HG03108 (cell line): Measurements from ENCODE around the gene SLC39A1.
"Not testable (repeated sequence)": the region's sequence is repeated elsewhere in the genome, so short reads cannot be mapped to it uniquely, and the experiment has no call there.

Source experiments
- ATAC-seq: cut with Tn5 transposase; IDR thresholded peaks from one replicate; pipeline ENCODE4 v1.9.1; 2021; ENCODE audit warnings: moderate library complexity; ENCODE audit not compliant: unreplicated experiment

SLC39A1 gene

DNA sequence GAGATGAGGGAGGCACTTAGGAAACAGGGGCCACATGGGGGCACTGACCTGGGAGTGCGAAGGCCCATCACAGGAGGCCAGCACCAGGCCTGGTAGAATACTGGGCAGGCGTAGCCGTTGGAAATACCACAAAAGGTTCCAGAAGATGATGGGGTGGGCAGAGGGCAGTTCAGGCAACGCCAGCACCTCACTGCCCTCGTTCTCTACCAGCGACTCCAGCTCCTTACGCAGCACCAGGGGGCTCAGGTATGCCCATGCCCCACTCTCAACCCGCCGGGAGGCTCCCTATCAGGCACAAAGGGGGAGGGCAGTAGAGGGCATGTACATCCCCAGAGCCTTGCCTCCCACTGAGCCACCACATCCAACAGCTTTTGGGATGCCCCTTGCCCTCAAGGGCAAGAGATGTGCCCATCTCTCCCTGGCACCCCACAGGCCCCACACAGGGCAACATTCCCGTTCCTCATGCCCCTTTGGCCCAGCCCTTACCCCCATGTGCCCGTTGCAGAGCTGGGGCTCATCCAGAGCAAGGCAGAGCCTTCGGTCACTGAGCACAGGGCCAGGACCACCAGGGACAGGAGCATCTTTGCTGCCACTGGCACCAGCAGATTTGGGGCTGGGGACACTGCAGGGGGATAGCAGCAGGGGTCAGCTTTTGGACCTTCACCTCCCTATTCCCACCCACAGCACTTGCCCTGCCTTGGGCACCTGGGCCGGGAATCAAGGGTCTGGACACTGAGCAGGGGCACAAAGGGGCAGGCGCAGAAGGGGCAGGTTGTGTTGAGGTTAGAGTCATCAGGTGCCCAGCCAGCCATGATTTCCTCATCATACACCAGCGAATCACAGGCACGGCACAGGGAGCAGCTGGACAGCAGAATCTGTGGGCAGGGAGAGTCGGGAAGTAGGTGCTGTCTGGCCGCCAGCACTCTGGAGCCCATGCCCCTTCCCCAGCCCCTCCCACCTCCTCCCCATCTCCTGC, 30.9 kb downstream of the SLC39A1 start:
- ATAC-seq, result no peak

DNA sequence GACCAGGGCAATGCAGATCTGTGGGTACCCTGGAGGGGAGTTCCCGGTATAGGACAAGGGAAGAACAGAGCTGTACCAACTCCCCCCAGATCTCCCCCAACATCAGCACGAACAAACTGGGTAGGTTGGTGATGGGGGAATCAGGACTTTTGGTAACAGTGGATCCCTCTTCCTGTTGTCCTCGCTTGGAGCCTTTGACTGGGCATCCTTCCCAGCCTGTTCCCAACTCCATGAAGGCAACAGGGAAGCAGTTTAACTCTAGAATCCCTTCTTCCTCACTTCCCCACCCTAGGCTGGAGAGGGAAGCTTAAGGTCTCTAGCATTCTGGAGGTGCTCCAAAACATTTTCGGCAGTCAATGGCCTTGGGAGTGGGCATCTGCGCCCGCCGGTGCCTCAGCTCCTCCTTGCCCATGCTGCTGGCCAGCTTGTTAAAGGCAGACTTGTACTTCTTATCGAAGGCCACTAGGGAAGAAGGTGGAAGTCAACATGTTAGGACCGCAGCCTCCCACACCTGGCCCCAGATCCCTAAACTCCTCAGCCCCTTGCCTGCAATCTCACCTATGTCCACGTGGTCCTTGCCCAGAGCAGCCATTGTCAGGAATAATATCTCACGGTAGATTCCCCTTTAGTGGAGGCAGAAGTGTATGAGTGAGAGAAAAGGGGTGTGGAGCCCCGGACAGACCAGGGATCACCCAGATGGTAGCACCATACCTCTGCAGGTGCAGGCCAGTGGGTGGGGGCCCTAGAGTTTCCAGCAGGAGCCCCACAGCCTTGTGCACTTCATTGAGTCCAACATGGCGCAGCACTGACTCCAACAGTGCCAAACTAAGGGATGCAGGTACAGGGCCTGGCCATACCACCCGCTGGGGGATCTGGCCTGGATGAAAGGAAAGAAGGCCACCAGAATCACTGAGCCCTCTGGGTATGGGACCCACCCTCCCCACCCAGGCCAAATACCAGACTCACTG, 33.1 kb downstream of the SLC39A1 start:
- ATAC-seq, result no peak

DNA sequence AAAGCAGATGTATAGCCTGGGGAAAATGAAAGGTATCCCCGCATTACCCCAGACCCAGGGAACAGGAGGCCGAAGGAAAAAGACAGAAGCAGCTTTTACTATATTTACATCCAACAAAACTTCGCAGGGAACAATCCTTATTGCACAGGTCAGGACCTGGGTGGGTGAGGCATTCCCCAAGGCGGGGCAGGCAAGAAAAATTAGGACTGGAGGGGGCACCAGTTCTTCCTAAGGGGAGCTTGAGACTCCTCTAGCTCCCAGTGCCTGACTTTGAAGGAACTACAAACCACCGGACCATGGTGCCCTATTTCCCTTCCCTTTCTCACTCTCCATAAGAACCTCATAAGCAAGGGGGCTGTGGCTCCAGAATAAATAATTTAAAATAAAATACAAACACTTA, 33.9 kb downstream of the SLC39A1 start:
- no peak for ATAC-seq

DNA sequence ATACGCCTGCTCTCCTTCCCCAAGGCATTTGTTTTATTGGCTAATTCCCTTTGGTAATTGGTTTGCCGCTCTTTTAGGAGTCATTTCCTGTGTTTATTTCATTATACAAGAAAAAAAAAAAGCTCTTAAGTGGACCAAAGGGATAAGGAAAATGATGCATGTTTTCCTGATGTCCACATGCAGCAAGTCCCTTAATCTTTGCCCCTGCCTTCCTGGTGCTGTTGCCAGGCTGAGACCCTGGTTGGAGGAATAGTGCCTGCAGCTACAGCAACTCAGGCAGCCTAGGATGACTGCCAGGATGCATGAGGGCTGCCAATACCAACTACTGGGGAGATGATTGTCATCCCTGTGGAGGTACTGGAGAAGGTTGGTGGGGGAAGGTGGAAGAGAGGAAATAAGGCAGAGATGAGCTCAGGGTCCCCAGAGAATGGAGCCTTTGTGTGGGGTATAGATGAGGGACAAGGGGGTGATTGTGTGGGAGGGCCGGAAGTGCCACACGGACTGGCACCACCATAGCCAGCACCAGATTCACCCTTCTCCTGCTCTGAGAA, 34.5 kb downstream of the SLC39A1 start:
- no peak for ATAC-seq

DNA sequence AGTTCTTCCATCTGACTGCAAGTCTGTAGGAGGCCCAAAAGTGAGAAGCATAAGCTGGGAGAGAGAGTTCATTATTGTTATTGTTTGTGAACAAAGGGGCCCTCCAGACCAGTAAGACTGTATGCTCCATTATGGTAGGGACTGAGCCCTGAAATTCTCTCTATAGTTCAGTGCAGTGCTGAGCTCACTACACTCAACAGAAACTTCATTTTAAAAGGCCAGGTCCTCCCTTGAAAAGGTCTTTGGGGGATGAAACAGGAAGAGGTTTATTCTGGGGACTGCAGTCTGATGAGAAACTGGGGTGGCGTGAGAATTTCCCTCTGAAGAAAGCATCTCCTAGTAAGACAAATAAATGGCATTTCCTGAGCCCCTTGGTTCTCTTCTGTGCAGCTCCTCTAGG, 35.1 kb downstream of the SLC39A1 start:
- ATAC-seq, result no peak

DNA sequence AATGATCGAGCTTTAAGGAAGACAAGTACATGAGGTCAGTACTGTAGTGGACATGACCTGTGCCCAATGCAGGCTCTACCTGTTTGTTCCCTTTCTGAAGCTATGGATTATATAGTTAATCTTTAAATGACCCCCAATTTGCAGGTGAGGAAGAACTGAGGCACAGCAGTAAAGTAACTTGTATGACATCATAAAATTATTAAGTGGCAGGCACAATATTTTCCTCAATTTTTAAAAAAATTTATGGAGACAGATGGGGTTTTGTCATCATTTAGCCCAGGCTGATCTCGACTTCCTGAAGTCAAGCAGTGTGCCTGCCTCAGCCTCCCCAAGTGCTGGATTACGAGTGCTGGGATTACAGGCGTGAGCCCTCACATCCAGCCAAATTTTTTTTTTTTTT, 36.9 kb downstream of the SLC39A1 start:
- ATAC-seq, result no peak

DNA sequence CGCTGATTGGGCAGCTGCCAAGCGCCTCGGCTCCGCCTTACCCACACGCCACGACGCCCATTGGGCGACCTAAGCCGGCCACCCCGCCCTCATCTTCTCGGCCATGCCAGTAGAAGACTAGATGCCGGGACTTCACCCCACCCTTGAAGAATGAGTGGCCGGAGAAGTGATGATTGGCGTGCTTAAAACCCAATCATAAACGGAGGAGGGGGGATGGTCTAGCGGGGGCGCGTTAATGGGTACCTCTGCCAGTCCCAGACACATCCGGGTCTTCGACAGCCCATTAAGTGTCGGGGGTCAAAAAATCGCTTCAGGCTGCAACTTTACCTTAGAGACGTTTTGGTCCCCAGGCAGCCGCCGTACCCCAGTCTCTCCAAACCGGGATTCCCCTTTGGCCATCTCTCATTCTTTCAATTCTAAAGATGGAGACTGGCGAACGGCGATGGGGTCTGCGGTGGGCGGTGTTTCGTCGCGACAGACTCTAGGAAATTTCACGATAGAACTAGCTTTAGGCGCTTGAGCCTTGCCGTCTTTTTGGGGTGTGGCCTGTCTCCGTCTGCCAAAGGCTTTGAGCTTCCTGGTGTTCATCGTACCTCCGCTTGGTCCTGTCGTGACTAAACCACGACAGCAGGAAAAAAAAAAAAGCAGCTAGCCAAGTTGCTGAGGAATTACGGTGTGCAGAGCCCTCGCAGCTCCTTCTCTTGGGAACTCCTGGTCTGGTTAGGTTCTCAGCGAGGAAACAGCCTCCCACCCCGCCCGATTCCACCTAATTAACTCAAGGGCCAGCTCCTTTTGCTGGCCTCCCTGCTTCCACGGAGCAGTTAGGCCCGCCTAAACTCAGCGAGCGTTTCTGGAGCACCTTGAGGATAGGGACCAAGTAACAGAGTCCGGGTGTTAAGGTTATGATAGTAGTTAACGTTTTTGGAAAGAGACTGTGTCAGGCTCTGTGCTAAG, 40.1 kb downstream of the SLC39A1 start, which contains the start of gene GATAD2B:
GATAD2B (minus strand) TSS at position 1 of the 954 bp plus-strand sequence. CDS start 94,625 bp downstream, outside the sequence.
- peak; percentile 87 for ATAC-seq

DNA sequence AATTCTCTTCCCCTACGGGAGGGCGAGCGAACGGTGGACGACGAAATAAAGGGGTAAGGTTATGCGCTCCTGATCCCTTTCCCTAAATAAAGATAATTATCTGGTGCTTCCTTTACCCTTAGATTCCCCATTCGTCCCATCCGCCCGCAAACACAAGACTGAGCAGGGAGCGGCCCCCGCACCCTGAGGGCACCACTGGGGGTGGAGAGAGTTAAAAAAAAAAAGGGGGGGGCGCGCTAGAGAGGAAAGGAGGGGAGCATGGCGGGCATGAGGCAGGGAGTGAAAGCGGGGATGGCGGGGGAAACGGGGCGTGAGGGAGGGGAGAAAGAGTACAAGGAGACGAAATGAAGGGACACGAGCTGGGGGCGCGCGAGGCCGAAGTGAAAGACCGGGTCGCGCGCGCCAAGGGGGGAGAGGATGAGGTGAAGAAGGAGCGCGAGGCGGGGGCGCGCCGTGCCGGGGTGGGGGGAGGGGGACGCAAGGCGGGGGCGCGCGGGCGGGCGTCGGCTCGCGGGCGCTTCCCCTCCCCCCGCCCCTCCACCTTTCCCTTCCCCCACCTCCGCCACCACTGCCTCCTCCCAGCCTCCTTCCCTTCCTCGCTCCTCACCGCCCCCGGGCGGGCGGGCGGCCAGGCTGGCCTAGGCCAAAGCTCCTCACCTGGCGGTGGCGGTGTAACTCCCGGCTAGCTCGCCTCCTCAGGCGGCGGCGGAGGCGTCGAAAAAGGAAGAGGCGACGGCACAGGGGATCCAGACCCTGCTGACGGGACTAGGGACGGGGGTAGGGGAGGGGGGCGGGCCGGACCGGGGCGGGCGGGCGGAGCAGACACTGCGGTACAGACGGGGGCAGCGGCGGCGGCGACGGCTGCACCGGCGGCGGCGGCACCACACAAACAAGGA, 41.0 kb downstream of the SLC39A1 start:
- ATAC-seq, result peak; percentile 19

DNA sequence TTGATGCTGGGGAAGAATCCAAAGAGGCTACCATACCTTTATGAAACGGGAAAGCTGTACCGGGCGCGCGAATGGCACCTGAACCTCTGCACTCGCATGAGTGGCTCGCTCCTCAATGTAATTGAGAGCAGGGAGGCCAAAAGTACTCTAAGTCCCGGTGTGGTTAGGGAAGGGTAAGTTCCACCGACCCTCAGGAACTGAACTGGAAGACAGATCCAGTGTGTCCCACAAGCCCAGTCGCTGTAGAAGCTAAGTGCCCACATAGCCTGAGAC, 41.6 kb downstream of the SLC39A1 start:
- no peak for ATAC-seq

DNA sequence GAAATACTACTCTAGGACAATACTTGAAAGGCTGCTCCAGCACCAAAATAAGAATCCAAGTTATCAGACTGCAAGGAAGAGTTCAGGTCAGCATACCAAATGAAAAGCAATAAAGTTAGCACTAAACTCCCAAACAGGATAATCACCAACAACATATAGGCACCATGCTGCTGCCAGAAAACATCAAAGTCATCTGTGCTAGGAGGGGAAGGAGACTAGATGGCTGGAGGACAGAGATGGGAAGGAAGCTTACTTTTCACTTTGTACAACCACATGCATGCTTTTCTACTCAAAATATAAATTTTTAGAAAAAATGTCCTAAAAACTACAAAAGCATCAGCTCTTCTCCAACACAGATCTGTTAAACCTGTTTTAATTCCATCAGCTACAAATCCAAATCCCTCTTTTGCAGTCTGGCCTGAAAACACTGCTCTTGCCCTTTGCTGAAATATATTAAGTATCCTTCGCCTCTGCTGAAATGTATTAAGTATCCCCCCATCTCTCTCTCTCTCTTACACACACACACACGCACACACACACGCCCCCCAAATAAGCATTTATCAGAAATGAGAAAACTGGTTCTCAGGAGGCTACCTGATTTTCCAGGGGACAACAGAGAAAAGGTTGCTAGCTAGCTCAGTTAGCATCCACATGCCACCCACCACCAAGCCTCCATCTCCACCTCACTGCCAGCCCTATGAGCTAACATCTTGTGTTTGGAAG, 42.1 kb downstream of the SLC39A1 start:
- ATAC-seq, result no peak

DNA sequence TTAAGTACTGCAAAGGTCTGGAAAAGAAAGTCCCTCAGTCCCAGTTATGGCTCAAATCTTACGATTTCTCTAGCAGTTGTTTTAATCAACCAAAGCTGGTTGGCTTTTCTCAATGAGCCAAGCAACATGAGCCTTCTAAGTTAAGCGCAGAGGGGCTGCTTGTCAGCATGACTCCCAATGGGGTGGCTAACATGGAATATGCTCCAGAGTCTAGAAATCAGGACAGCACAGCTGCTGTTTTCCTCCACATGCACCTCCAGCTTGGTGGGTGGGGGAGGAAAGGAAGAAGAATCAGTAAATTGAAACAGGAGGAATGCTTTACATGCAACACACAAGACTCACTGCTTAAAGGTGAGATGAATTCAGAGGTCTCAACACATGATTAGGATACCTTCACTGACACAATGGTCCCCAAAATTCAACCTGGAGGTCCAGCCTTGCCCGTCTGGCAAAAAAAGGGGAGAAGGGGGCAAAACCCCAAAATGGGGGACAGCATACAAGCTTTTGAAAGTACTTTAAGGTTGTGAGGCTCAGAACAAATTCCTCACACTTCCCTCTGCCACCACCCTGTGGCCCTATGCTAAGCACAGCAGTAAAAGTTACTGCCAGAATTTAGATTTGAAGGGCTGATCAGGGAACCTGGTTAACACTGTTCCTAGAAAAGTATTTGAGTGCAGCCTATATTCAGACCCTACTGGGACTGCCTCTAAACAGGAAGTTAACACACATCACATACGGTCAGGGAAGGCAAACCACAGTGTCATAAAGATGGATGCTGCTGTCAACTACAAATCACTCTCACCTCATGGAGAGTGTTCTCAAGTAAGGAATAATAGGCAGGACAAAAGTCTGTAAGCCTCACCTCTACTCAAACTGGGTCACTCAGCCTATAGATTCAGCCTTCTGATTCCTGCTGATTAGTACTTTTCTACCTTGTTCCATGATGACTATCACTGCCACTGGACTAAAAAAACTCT, 43.2 kb downstream of the SLC39A1 start:
- no peak for ATAC-seq

DNA sequence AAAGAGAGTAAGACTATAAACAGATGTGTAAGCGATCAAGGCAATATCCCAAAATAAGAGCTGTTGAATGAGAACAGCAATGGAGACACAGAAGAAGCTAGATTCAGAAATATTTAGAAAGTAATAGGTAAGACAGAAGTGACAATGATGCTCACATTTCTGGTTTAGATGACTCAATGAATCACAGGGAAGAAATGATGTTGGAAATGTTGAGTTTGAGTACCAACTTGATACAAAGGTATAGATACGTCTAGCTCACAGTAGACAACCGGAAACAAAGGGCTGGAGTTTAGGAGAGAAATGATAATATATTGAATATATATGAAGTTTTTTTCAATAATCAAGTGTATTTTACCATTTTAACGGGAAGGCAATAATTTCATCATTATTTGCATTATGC, 47.0 kb downstream of the SLC39A1 start:
- no peak for ATAC-seq

DNA sequence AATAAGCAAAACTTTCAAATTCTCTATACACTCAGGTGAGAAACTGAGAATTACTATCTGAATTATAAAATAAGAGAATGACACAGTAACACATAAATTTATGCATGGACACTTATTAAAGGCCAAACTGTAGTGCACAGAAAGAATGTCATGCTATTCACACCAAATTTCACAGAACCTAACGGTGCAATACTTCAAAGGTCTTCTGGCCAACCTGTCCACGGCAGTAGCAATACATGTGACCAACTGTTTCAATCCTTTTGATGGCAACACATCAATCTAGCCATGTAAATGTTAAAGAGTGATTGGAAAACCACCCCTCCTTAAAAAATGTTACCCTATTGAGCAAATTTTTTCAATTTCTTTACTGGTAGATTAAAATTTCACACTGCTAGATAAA, 51.0 kb downstream of the SLC39A1 start:
- ATAC-seq, result no peak

DNA sequence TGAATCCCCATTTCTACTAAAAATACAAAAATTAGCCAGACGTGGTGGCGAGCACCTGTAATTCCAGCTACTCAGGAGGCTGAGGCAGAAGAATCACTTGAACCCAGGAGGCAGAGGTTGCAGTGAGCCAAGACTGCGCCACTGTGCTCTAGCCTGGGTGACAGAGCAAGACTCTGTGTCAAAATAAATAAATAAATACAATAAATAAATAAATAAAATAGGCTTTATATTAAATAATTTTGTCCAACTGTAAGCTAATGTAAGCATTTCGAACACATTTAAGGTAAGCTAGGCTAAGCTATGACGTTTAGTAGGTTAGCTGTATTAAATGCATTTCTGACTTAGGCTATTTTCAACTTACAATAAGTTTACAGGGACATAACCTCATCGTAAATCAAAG, 52.8 kb downstream of the SLC39A1 start:
- ATAC-seq, result not testable (repeated sequence)
